Measurements from ENCODE around the gene PRKRA. TPM values are rescaled to one million over a fixed set of nuclear protein-coding genes. Genes with fewer than 3 reads are reported as not detected.
A peak's percentile ranks its signal among the peaks of the same experiment; 100 is the strongest.

The PRKRA gene
- total and polyA plus RNA-seq, 2 of the 13 experiments (the other 11 are each of a cell fraction or from before 2014, with no cell fraction given) = 53.1 to 74.7 TPM

- no peak overlapping the region for H3K27ac ChIP-seq (ENCODE audit: extremely low read length, insufficient read depth, low read length)
- H3K9me3 ChIP-seq (ENCODE audit: low read length) = no peaks in the 10 kb centered on the region
- H3K79me2 ChIP-seq (ENCODE audit: insufficient read depth, low read length) = no peaks in the 10 kb centered on the region
- H3K4me2 ChIP-seq (ENCODE audit: low read depth, low read length) = no peak overlapping the region
- no peaks in the 10 kb centered on the region for H4K20me1 ChIP-seq (ENCODE audit: insufficient read depth, low read length)
- ChIA-PET CTCF (ENCODE audit: low intra/inter-chr PET ratio, low total read pairs) (no interaction called here), POLR2A (no interaction called here)
- no peaks in the 10 kb centered on the region for H3K4me1 ChIP-seq (ENCODE audit: insufficient read depth, low read length)
- H3K9ac ChIP-seq (ENCODE audit: insufficient read depth, low read depth, low read length) = no peak overlapping the region
- no peak overlapping the region for H2AFZ ChIP-seq (ENCODE audit: low read length)
- no TSS peak for BruUV-seq (replicated peaks)
- peak; percentile 28; the same call in 1 of the 2 replicates for TF ChIP-seq CTCF (CRISPR knock-in tag; IDR thresholded peaks at IDR 0.05)
- no peak for TF ChIP-seq CSRNP1 (CRISPR knock-in tag; IDR thresholded peaks at IDR 0.05)
- TF ChIP-seq STAG1 (CRISPR knock-in tag; IDR thresholded peaks at IDR 0.05) = peak; percentile 29; the same call in 1 of the 2 replicates
- H3K27me3 ChIP-seq (ENCODE audit: control insufficient read depth in 1 of 2, insufficient read depth in 2 of 2, low read length in 2 of 2) = no peaks in the 10 kb centered on the region
- FAIRE-seq = no peak
- DNase-seq (ENCODE audit: low spot score) = no peak
- WGBS (ENCODE audit: low lambda C conversion rate) = 33% methylated on average over 2 of the region's 2 CpGs
- in situ Hi-C loops (cut with HindIII; ENCODE audit: extremely low pct_ligation_motif_present, low pct_unique_long_range_greater_than_20kb) = no loop called here
- no peak for ATAC-seq
- intact Hi-C loops (cut with micrococcal nuclease; ENCODE audit: unreplicated experiment) = loop anchor here (5.0 kb wide), 1 partner anchor 283 kb away; the partner anchor contains the start of gene RBM45
- H3K36me3 ChIP-seq (replicated peaks in 1 of 2; ENCODE audit: control insufficient read depth in 1 of 2, insufficient read depth in 2 of 2, low read length in 2 of 2) = no peaks in the 10 kb centered on the region
- no peak overlapping the region for H3K4me3 ChIP-seq (replicated peaks in 1 of 3; ENCODE audit: insufficient read depth in 1 of 3, low read depth in 2 of 3, low read length in 3 of 3)
Observed at GRCh38 chr2:178395295-178395694, 55.7 kb downstream of the PRKRA start.

- Histone ChIP-seq H3K9ac (ENCODE audit: insufficient read depth, low read depth, low read length) (no peak overlapping the region), H3K4me3 (replicated peaks in 1 of 3; ENCODE audit: insufficient read depth in 1 of 3, low read depth in 2 of 3, low read length in 3 of 3) (no peak overlapping the region), H3K4me2 (ENCODE audit: low read depth, low read length) (no peak overlapping the region), H3K36me3 (replicated peaks in 1 of 2; ENCODE audit: control insufficient read depth in 1 of 2, insufficient read depth in 2 of 2, low read length in 2 of 2) (no peaks in the 10 kb centered on the region), H3K4me1 (ENCODE audit: insufficient read depth, low read length) (no peaks in the 10 kb centered on the region), H3K79me2 (ENCODE audit: insufficient read depth, low read length) (no peaks in the 10 kb centered on the region), H2AFZ (ENCODE audit: low read length) (no peak overlapping the region), H3K27ac (ENCODE audit: extremely low read length, insufficient read depth, low read length) (no peak overlapping the region), H3K9me3 (ENCODE audit: low read length) (no peaks in the 10 kb centered on the region), H4K20me1 (ENCODE audit: insufficient read depth, low read length) (no peaks in the 10 kb centered on the region), H3K27me3 (ENCODE audit: control insufficient read depth in 1 of 2, insufficient read depth in 2 of 2, low read length in 2 of 2) (no peaks in the 10 kb centered on the region)
- ChIA-PET POLR2A (no interaction called here), CTCF (ENCODE audit: low intra/inter-chr PET ratio, low total read pairs) (no interaction called here)
- in situ Hi-C loops (cut with HindIII; ENCODE audit: extremely low pct_ligation_motif_present, low pct_unique_long_range_greater_than_20kb) (no loop called here), intact Hi-C loops (cut with micrococcal nuclease; ENCODE audit: unreplicated experiment) (loop anchor here (5.0 kb wide), 1 partner anchor 283 kb away; the partner anchor contains the start of gene RBM45)
- FAIRE-seq = no peak
- DNase-seq (ENCODE audit: low spot score) = no peak
- BruUV-seq (replicated peaks) = no TSS peak
- no peak for ATAC-seq
- TF ChIP-seq GATA4 (IDR thresholded peaks at IDR 0.05; ENCODE audit: borderline replicate concordance, low read depth) = no peak
- TF ChIP-seq SSRP1 (CRISPR knock-in tag; IDR thresholded peaks at IDR 0.05) = no peak
- no peak for TF ChIP-seq TAF1 (CRISPR knock-in tag; IDR thresholded peaks at IDR 0.05)
- no peak for TF ChIP-seq CAMTA2 (CRISPR knock-in tag; IDR thresholded peaks at IDR 0.05; ENCODE audit: borderline replicate concordance)
- no peak for TF ChIP-seq MBNL3 (CRISPR knock-in tag; conservative IDR thresholded peaks at IDR 0.05)
- no peak for TF ChIP-seq ZUFSP (CRISPR knock-in tag; IDR thresholded peaks at IDR 0.05; ENCODE audit: borderline replicate concordance)
- no peak for TF ChIP-seq CBFB (CRISPR knock-in tag; IDR thresholded peaks at IDR 0.05)
- TF ChIP-seq ZNF34 (CRISPR knock-in tag; IDR thresholded peaks at IDR 0.05; ENCODE audit: borderline replicate concordance) = no peak
- no peak for TF ChIP-seq ZNF775 (CRISPR knock-in tag; IDR thresholded peaks at IDR 0.05; ENCODE audit: borderline replicate concordance)
- TF ChIP-seq IRX3 (CRISPR knock-in tag; IDR thresholded peaks at IDR 0.05; ENCODE audit: borderline replicate concordance, low read depth) = no peak
- no peak for TF ChIP-seq ATF3 (CRISPR knock-in tag; IDR thresholded peaks at IDR 0.05)
Observed at GRCh38 chr2:178394859-178395258, 56.1 kb downstream of the PRKRA start.
